ENCODE measurements around the gene SMLR1.
A peak's percentile ranks its signal among the peaks of the same experiment; 100 is the strongest.

SMLR1 gene

GRCh38 chr6:130824978-130825694 is 2.1 kb upstream of the SMLR1 start:
- DNase-seq (ENCODE audit: extremely low read depth in 1 of 2, low read depth in 1 of 2), result no peak

DNA sequence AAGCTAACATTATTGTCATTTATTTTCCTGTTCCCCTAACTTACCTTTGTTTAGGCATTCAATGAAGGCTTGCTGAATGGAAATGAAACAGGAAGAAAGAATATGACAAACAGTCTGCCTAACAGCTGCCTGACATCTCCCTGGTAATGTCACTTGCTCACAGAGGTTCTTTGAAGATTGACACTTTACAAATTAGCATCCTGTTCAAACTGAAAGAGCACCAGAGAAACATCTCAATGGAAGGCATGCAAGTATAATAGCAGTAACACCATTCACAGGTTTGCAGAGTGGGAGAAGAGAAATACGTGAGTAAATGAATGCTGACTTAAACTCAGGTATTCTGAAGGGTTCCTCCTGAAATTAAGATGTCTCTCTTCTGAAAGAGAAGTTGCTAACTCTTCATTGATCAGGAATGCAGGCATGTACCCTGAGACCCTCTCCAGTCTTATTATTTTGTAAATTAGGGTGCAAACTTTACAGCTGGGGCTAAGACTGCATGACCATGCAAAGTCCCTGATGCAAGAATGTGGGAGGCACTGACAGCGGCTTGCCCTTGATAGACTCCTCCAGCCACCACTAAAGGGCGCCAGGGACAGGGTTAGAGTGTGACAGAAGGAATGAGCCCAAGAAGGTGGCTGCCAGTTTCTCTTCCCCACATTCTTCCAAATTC is 1.3 kb upstream of the SMLR1 start:
- no peak for DNase-seq (ENCODE audit: extremely low read depth in 1 of 2, low read depth in 1 of 2)

DNA sequence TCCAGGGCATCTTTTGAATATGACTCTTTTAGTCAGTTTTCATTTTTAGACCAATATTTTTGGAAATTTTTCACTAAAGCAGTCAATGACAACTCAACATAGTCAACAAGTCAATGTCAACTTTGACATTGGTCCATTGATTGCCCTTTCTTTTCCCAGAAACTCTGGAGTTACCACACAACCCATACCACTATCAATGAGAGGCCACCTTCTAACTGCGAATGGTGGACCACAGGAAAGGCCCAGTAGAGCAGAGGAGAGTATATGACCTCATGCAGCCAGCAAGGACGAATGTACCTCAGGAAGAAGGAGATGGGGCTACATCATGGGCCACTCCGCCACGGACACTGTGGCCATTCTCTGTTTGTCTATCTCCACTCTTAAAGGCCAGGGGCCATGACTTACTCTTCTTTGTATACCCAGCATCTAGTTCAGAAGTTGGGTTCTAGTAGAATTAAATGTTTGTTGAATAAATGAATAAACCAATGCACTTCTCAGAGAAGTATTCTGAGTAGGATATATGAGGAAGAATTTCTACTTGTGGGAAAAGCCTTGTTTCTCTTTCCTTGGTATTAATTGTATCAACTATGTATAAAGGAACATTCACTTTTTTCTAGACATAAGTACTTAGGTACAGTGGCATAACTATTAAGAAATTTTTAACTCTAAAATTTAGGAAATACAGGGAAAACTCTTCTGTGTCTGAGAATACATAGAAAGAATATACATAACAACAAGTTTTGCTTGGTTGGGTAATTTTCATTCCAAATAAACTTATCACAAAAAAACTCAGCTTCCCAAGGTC is 562 bp upstream of the SMLR1 start:
- DNase-seq (ENCODE audit: extremely low read depth in 1 of 2, low read depth in 1 of 2), result no peak

GRCh38 chr6:130829333-130829910 is 2.2 kb downstream of the SMLR1 start:
- no peak for DNase-seq (ENCODE audit: extremely low read depth in 1 of 2, low read depth in 1 of 2)

DNA sequence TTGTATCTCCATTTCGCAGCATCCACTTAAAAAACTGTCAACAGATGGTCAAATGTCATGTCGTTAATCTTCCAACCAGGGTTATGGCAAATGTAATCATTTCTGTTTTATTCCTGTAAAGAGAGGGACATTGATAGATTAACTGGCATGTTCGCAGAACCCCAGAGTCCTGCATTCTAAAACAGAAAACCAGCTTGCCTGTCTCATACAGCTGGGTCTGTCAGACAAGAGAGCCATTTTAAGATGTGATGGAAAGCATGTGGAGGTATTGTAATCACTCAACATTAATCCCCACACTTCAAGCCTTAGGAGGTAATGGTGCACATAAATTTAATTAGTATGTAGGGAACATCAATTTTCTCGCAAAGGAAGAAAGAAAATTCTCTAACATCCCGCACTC is 4.4 kb downstream of the SMLR1 start:
- DNase-seq (ENCODE audit: extremely low read depth in 1 of 2, low read depth in 1 of 2), result no peak

- no peak for DNase-seq (ENCODE audit: extremely low read depth in 1 of 2, low read depth in 1 of 2)
These were observed 6.4 kb downstream of the SMLR1 start for GRCh38 chr6:130833569-130833968.

DNA sequence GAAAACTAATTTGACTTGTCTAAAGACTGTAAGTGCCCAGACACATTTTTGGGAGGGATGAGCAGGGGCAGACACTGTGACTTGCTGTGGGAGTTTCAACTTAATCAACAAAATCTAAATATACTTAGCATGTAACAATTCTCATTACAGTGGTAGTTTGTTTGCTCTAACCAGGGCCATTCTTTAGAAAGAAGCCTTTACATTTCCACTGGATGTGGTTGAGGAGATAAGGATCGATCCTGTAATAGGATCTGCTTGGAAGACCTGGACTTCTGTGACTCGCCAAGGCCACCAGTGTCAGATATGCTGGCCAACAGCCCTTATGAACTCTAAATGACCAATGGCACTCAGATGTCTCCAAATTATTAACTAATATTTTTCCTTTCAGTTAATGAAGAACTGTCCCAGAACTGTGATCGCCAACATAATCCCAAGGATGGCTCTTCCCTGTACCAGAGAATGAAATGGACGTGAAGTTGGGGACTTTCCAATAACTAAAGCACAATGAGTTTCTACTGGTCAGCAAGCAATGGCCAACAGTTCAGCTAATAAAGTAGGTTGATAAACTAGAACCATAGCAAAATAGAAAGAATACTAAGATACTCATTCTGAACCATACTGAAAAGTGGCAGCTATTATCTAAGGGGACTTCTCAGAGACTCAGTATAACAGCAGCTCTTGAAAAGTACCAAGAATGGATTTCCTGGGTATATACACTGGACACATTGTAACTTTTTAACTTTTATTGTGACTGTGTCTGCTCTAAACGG is 7.5 kb downstream of the SMLR1 start:
- DNase-seq (ENCODE audit: extremely low read depth in 1 of 2, low read depth in 1 of 2), result no peak

GRCh38 chr6:130836055-130836640 is 8.9 kb downstream of the SMLR1 start:
- no peak for DNase-seq (ENCODE audit: extremely low read depth in 1 of 2, low read depth in 1 of 2)

DNA sequence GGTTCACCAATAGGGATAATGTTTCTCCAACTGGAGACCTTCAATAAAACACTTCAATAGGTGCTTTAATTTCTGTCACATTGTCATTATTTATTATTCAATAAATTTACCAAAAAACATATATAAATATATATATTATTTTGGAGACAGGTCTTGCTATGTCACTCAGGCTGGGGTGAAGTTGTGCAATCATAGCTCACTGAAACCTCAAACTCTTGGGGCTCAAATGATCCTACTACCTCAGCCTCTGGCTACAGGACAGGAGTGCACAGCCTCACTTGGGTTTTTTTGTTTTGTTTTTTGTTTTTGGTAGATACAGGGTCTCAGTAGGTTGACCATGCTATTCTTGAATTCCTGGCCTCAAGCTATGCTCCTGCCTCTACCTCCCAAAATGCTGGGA is 9.9 kb downstream of the SMLR1 start:
- DNase-seq (ENCODE audit: extremely low read depth in 1 of 2, low read depth in 1 of 2), result no peak

GRCh38 chr6:130838250-130838860 is 11.1 kb downstream of the SMLR1 start:
- DNase-seq (ENCODE audit: extremely low read depth in 1 of 2, low read depth in 1 of 2), result no peak

DNA sequence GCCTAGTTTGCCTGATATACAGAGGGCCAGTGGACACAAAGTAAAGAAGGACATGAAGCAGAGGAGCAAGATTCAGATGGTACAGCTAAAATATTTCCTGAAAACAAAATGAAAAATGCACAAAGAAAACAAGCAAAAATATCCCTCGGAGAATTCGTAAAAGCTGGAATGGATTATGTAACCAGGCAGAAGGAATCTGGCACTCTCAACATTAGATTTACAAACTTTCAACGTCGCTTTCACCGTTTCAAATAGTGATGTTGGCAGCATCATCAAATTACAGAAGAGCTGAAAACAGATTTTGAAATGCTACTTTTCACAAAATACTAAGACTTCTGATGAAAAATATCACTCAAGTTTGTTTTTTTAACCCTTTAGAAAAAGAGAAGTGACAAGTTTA is 11.7 kb downstream of the SMLR1 start:
- no peak for DNase-seq (ENCODE audit: extremely low read depth in 1 of 2, low read depth in 1 of 2)

GRCh38 chr6:130839379-130839778 is 12.2 kb downstream of the SMLR1 start:
- DNase-seq (ENCODE audit: extremely low read depth in 1 of 2, low read depth in 1 of 2), result no peak

GRCh38 chr6:130840050-130840449 is 12.8 kb downstream of the SMLR1 start:
- no peak for DNase-seq (ENCODE audit: extremely low read depth in 1 of 2, low read depth in 1 of 2)

DNA sequence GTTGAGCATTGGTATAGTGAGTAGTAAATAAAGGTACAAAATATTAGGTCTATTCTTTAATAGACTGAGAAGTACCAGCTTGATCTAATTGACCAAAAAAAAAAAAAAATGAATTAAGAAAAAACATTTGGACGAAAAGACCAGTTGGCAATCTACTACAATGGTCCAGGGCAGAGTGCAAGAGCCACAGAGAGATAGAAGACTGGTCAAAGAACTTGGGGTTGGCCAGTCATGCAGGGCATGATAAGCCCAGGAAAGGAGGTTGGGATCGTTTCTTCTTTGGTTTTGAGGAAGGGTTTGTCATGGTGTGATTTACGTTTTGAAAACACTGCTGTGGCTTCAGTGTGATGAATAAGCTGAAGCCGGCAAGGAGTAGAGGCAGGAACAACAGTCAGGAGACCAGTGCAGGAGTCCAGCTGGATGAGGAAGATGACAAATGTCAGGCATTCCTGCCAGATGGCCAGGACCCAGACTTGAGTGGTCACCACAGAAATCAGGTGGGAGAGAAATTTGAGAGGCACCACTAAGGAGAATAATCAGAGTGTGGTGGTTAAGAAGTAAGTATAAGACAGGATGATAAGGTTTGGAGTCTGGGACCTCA is 14.0 kb downstream of the SMLR1 start:
- DNase-seq (ENCODE audit: extremely low read depth in 1 of 2, low read depth in 1 of 2), result no peak

DNA sequence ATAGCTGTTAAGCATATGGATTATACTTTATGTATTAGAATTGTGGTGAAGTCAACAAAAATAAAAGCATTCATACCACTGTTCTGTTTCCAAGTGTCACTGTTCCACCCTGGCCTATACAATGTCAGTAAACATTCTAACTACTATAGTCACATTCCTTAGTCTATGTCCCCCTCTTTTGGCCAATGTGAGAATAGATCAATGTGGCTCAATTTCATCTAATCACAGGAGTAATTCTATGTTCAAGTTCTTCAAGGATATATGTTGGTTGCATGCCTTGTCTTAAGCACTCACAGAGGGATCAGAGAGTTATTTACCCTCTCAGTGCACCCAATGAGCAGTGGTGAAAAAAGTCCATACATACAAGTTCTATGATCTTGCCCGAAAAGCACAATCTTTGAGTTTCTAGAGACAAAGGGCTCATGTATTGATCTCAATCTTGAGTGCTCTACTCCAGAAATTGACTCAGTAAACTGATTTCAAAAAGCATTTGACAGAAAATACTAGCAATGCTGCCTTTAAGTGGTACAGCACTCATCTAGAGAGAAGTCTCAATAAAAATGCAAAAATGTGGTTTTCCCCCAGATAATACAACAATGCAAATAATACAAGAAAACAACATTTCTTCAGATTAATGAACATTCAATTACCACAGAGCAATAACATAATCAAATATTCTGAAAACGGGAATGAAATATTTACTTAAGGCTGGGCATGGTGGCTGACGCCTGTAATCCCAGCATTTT is 16.5 kb downstream of the SMLR1 start:
- no peak for DNase-seq (ENCODE audit: extremely low read depth in 1 of 2, low read depth in 1 of 2)

DNA sequence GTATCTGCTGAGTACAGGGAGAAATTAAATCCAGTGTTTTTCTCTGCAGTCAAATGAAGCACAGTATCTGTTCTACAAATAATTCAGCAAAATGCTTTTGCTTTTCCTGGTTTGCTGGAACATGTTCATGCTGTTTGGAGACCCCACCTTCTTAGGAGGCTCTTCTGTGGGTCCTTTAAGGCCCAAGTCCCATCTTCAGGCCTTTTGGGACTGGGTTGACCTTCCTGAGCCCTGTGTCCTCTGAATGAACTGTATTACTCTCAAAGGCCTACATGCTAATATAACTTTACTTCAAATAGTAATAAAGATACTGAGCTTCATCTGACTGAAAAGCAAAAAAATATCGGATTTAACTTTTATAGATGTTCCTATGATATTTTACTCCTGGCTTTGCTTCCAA is 19.3 kb downstream of the SMLR1 start:
- no peak for DNase-seq (ENCODE audit: extremely low read depth in 1 of 2, low read depth in 1 of 2)

- no peak for DNase-seq (ENCODE audit: extremely low read depth in 1 of 2, low read depth in 1 of 2)
These were observed 20.1 kb downstream of the SMLR1 start for GRCh38 chr6:130847001-130847910.

- peak in 1 of 2 donors; percentile 7 for DNase-seq (ENCODE audit: extremely low read depth in 1 of 2, low read depth in 1 of 2)
These were observed 21.7 kb downstream of the SMLR1 start for GRCh38 chr6:130848945-130849344.
